ENCODE measurements around the gene KCNJ18. TPM values are rescaled to one million over a fixed set of nuclear protein-coding genes. Genes with fewer than 3 reads are reported as not detected.
"Not testable (repeated sequence)": the region's sequence is repeated elsewhere in the genome, so short reads cannot be mapped to it uniquely, and the experiment has no call there.

Gene KCNJ18
- total and polyA plus RNA-seq, 2 of the 13 experiments (the other 11 are each of a cell fraction or from before 2014, with no cell fraction given): not detected

GRCh38 chr17:21663614-21664474 is 28.5 kb upstream of the KCNJ18 start:
- H3K9me3 ChIP-seq (ENCODE audit: low read length): peaks cover 46% of the 10 kb centered on the region
- DNase-seq (ENCODE audit: low spot score); H3K4me1 ChIP-seq (ENCODE audit: insufficient read depth, low read length); H3K27ac ChIP-seq (ENCODE audit: extremely low read length, insufficient read depth, low read length); H3K9ac ChIP-seq (ENCODE audit: insufficient read depth, low read depth, low read length); FAIRE-seq; H3K27me3 ChIP-seq (ENCODE audit: control insufficient read depth in 1 of 2, insufficient read depth in 2 of 2, low read length in 2 of 2); H3K4me2 ChIP-seq (ENCODE audit: low read depth, low read length); POLR2A ChIA-PET; H3K79me2 ChIP-seq (ENCODE audit: insufficient read depth, low read length); H4K20me1 ChIP-seq (ENCODE audit: insufficient read depth, low read length); H3K4me3 ChIP-seq (replicated peaks in 1 of 3; ENCODE audit: insufficient read depth in 1 of 3, low read depth in 2 of 3, low read length in 3 of 3); H3K36me3 ChIP-seq (replicated peaks in 1 of 2; ENCODE audit: control insufficient read depth in 1 of 2, insufficient read depth in 2 of 2, low read length in 2 of 2); H2AFZ ChIP-seq (ENCODE audit: low read length); intact Hi-C loops (cut with micrococcal nuclease; ENCODE audit: unreplicated experiment); CTCF ChIA-PET (ENCODE audit: low intra/inter-chr PET ratio, low total read pairs); ATAC-seq; BruUV-seq (replicated peaks); in situ Hi-C loops (cut with HindIII; ENCODE audit: extremely low pct_ligation_motif_present, low pct_unique_long_range_greater_than_20kb); TF ChIP-seq CREB1 (CRISPR knock-in tag; IDR thresholded peaks at IDR 0.05): not testable (repeated sequence)
- 13% methylated on average over 7 of the region's 7 CpGs for WGBS (ENCODE audit: low lambda C conversion rate)
- TF ChIP-seq ZNF282 (IDR thresholded peaks at IDR 0.05; ENCODE audit: partially characterized antibody) (peak; percentile 18), CREB1 (IDR thresholded peaks at IDR 0.05) (peak; percentile 88)

- ATAC-seq; BruUV-seq (replicated peaks); in situ Hi-C loops (cut with HindIII; ENCODE audit: extremely low pct_ligation_motif_present, low pct_unique_long_range_greater_than_20kb); DNase-seq (ENCODE audit: low spot score); H3K27ac ChIP-seq (ENCODE audit: extremely low read length, insufficient read depth, low read length); H3K27me3 ChIP-seq (ENCODE audit: control insufficient read depth in 1 of 2, insufficient read depth in 2 of 2, low read length in 2 of 2); H3K4me3 ChIP-seq (replicated peaks in 1 of 3; ENCODE audit: insufficient read depth in 1 of 3, low read depth in 2 of 3, low read length in 3 of 3); H3K36me3 ChIP-seq (replicated peaks in 1 of 2; ENCODE audit: control insufficient read depth in 1 of 2, insufficient read depth in 2 of 2, low read length in 2 of 2); H3K9ac ChIP-seq (ENCODE audit: insufficient read depth, low read depth, low read length); intact Hi-C loops (cut with micrococcal nuclease; ENCODE audit: unreplicated experiment); POLR2A ChIA-PET; H4K20me1 ChIP-seq (ENCODE audit: insufficient read depth, low read length); FAIRE-seq; H2AFZ ChIP-seq (ENCODE audit: low read length); CTCF ChIA-PET (ENCODE audit: low intra/inter-chr PET ratio, low total read pairs); H3K4me2 ChIP-seq (ENCODE audit: low read depth, low read length); H3K79me2 ChIP-seq (ENCODE audit: insufficient read depth, low read length); H3K4me1 ChIP-seq (ENCODE audit: insufficient read depth, low read length): not testable (repeated sequence)
- 0% methylated on average over 1 of the region's 1 CpG for WGBS (ENCODE audit: low lambda C conversion rate)
- H3K9me3 ChIP-seq (ENCODE audit: low read length): peaks cover 46% of the 10 kb centered on the region
These were observed 27.2 kb upstream of the KCNJ18 start for GRCh38 chr17:21665171-21665570.

DNA sequence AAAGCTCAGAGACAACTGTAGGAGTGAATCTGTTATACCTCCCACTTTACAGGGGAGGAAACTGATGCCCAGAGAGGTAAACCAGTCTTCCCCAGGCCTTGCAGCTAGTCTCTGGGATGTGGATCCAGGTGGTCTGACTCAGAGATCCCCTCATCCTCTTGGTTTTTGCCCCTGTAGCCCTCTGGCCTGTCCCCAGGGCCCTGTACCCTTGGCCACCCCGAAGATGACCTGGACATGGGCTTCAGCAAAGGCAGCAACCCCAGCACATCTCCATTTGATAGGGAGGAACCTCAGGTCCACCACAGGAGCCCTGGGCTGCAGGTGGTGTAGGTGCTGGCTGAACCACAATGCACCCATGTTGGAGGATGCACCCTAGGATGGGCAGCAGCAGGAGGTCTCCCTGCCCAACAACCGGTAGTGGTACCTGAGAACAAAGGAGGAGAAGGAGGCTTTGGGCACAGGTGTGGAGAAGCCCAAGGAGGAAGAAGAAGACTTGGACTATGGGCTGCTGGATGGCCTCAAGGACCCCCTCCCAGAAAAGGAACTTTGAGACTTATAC is 26.3 kb upstream of the KCNJ18 start:
- H3K4me1 ChIP-seq (ENCODE audit: insufficient read depth, low read length); CTCF ChIA-PET (ENCODE audit: low intra/inter-chr PET ratio, low total read pairs); H3K79me2 ChIP-seq (ENCODE audit: insufficient read depth, low read length); H2AFZ ChIP-seq (ENCODE audit: low read length); in situ Hi-C loops (cut with HindIII; ENCODE audit: extremely low pct_ligation_motif_present, low pct_unique_long_range_greater_than_20kb); DNase-seq (ENCODE audit: low spot score); H3K27me3 ChIP-seq (ENCODE audit: control insufficient read depth in 1 of 2, insufficient read depth in 2 of 2, low read length in 2 of 2); H3K9ac ChIP-seq (ENCODE audit: insufficient read depth, low read depth, low read length); intact Hi-C loops (cut with micrococcal nuclease; ENCODE audit: unreplicated experiment); BruUV-seq (replicated peaks); H3K27ac ChIP-seq (ENCODE audit: extremely low read length, insufficient read depth, low read length); H3K4me3 ChIP-seq (replicated peaks in 1 of 3; ENCODE audit: insufficient read depth in 1 of 3, low read depth in 2 of 3, low read length in 3 of 3); ATAC-seq; H3K4me2 ChIP-seq (ENCODE audit: low read depth, low read length); POLR2A ChIA-PET; FAIRE-seq; H4K20me1 ChIP-seq (ENCODE audit: insufficient read depth, low read length); H3K36me3 ChIP-seq (replicated peaks in 1 of 2; ENCODE audit: control insufficient read depth in 1 of 2, insufficient read depth in 2 of 2, low read length in 2 of 2): not testable (repeated sequence)
- WGBS (ENCODE audit: low lambda C conversion rate): 1% methylated on average over 2 of the region's 2 CpGs
- H3K9me3 ChIP-seq (ENCODE audit: low read length): peaks cover 42% of the 10 kb centered on the region

GRCh38 chr17:21666711-21667412 is 25.5 kb upstream of the KCNJ18 start:
- BruUV-seq (replicated peaks); CTCF ChIA-PET (ENCODE audit: low intra/inter-chr PET ratio, low total read pairs); H3K4me3 ChIP-seq (replicated peaks in 1 of 3; ENCODE audit: insufficient read depth in 1 of 3, low read depth in 2 of 3, low read length in 3 of 3); H3K4me1 ChIP-seq (ENCODE audit: insufficient read depth, low read length); H3K36me3 ChIP-seq (replicated peaks in 1 of 2; ENCODE audit: control insufficient read depth in 1 of 2, insufficient read depth in 2 of 2, low read length in 2 of 2); FAIRE-seq; in situ Hi-C loops (cut with HindIII; ENCODE audit: extremely low pct_ligation_motif_present, low pct_unique_long_range_greater_than_20kb); H3K4me2 ChIP-seq (ENCODE audit: low read depth, low read length); H3K27me3 ChIP-seq (ENCODE audit: control insufficient read depth in 1 of 2, insufficient read depth in 2 of 2, low read length in 2 of 2); intact Hi-C loops (cut with micrococcal nuclease; ENCODE audit: unreplicated experiment); H4K20me1 ChIP-seq (ENCODE audit: insufficient read depth, low read length); H3K9ac ChIP-seq (ENCODE audit: insufficient read depth, low read depth, low read length); DNase-seq (ENCODE audit: low spot score); ATAC-seq; H3K27ac ChIP-seq (ENCODE audit: extremely low read length, insufficient read depth, low read length); H2AFZ ChIP-seq (ENCODE audit: low read length); POLR2A ChIA-PET; H3K79me2 ChIP-seq (ENCODE audit: insufficient read depth, low read length): not testable (repeated sequence)
- peaks cover 38% of the 10 kb centered on the region for H3K9me3 ChIP-seq (ENCODE audit: low read length)
- WGBS (ENCODE audit: low lambda C conversion rate): 7% methylated on average over 3 of the region's 3 CpGs

Data from HepG2 (cell line).